ENCODE results near the gene SCARF1. TPM values are rescaled to one million over a fixed set of nuclear protein-coding genes. Genes with fewer than 3 reads are reported as not detected.
A peak's percentile ranks its signal among the peaks of the same experiment; 100 is the strongest.

The SCARF1 gene
- total RNA-seq, 1 donor from 2014 or later, result 0.97 TPM

DNA sequence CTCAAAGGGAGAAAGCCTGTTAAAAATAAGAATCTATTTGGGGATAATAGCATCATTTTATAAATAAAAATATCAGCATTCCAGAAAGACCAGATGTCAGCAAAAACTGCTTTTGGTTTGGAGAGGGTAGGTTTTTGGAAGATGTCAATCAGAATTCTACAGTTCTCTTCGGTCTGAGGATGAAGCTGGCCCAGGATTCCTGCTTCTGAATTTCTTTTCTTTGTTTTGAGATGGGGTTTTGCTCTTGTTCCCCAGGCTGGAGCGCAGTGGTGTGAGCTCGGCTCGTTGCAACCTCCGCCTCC is 52.0 kb downstream of the SCARF1 start:
- no peak for DNase-seq (ENCODE audit: extremely low spot score, unreplicated experiment)
- Mint-ChIP-seq H3K36me3 (no peaks in the 10 kb centered on the region), H3K27me3 (no peaks in the 10 kb centered on the region), H3K27ac (peak overlapping the region; percentile 43), H3K4me1 (ENCODE audit: unreplicated experiment) (no peaks in the 10 kb centered on the region), H3K4me3 (no peak overlapping the region), H3K9me3 (no peaks in the 10 kb centered on the region)
- TF ChIP-seq, protein P1, sequence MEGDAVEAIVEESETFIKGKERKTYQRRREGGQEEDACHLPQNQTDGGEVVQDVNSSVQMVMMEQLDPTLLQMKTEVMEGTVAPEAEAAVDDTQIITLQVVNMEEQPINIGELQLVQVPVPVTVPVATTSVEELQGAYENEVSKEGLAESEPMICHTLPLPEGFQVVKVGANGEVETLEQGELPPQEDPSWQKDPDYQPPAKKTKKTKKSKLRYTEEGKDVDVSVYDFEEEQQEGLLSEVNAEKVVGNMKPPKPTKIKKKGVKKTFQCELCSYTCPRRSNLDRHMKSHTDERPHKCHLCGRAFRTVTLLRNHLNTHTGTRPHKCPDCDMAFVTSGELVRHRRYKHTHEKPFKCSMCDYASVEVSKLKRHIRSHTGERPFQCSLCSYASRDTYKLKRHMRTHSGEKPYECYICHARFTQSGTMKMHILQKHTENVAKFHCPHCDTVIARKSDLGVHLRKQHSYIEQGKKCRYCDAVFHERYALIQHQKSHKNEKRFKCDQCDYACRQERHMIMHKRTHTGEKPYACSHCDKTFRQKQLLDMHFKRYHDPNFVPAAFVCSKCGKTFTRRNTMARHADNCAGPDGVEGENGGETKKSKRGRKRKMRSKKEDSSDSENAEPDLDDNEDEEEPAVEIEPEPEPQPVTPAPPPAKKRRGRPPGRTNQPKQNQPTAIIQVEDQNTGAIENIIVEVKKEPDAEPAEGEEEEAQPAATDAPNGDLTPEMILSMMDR (conservative IDR thresholded peaks at IDR 0.05), result no peak

DNA sequence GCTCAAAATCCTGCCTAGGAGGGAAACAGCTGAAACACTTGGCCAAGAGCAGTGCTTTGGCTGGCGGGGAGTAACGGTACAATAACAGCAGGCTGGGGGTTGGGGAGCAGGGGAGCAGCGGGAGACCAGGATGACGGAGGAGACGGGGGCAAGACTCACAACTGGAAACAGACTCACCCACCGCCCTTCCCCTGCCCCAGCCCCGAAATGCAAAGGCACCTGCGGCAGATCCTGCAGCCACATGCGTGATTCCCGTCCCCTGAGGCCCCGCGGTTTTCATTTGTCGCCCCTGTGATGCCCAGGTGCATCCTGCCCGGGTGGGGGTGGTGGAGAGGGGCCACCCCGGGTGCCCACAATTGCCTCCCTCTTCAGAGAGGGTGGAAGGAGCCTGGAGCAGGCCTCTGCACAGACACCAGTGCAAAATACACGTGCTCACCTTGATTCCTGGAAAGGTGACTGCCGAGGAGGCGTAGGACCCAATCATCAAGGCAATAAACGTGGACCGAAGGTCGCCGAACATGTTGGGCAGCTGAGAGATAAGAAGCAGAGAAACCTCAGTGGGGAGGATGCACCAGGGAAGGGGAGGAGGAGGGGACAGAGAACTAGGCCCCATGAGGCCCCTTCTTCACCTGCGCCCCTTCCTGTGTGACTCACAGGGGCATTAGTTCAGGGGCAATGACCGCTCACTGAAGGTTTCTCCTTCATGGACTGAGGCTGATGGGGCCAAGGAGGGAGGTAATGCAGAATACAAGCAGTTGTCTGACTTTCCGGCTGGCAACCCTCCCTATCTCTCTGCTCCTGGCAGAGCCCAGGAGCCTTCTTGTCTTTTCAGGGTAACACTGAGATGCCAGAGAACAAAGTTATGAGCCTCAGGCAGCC is 52.5 kb downstream of the SCARF1 start:
- Mint-ChIP-seq H3K4me3 (no peak overlapping the region), H3K27me3 (no peaks in the 10 kb centered on the region), H3K36me3 (no peaks in the 10 kb centered on the region), H3K27ac (peak overlapping the region; percentile 43), H3K9me3 (no peaks in the 10 kb centered on the region), H3K4me1 (ENCODE audit: unreplicated experiment) (no peaks in the 10 kb centered on the region)
- no peak for DNase-seq (ENCODE audit: extremely low spot score, unreplicated experiment)
- TF ChIP-seq, protein P1 (conservative IDR thresholded peaks at IDR 0.05), result no peak

DNA sequence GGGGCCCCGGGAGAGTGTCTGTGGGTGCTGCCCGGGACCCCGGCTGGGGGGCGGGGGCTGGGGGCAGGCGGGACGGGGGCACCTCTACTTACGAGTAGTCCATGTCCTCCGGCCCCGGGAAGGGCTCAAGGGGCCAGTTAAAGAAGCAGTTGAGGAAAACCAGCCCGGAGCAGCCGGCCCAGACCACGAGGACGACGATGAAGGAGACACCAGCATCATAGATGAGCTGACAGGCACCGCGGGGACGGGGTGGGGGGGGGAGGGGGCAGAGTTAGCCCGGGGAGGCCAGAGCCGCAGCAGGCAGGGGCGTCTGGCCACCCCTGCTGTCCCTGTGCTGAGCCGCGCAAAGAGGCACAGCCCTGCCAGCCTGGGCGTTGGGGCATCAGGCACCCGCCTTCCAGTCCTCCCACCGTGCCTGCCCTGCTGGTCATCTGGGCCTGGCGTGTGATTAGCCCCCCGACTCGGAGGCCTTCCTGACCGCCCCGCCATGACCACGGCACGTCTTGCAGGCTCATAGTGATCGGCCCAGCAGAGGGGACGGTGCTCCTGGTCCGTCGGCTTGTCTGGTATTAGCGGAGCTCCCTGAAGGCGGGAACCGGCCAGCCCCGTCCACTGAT is 54.0 kb downstream of the SCARF1 start:
- DNase-seq (ENCODE audit: extremely low spot score, unreplicated experiment), result no peak
- Mint-ChIP-seq H3K36me3 (no peaks in the 10 kb centered on the region), H3K27me3 (no peaks in the 10 kb centered on the region), H3K4me3 (no peak overlapping the region), H3K4me1 (ENCODE audit: unreplicated experiment) (no peaks in the 10 kb centered on the region), H3K9me3 (no peaks in the 10 kb centered on the region), H3K27ac (no peak overlapping the region)
- TF ChIP-seq, protein P1 (conservative IDR thresholded peaks at IDR 0.05), result no peak

DNA sequence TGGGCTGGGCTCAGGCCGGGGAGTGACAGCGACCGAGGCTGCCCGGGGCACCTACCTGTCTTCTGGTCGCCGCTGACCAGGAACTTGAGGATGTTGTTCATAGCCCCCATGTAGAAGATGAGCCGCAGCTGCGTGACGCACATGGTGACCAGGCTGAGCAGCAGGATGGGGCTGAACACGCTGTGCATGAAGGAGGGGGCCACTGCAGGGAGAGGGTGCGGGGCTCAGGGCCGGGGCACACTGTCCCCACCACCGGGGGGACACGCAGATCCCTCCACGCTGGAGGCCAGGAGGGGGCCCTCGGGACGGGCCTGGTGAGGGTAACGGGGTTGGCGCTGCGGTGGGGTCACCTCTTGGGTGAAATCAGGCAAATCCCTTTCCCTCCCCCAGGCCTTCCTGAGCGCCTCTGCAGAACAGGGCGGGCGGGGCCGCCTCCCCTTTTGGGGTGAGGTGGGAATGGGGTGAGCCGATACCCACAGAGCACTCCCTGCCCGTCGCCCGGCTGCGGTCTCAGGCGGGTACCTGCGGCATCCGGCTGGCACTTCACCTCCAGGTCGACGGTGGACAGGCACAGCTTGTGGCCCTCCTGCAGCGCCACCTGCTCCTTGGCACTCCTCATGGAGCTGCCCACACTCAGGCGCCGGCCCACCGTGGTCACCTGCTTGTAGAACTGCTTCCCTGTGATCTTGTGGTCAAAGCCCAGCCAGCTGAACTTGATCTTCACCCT is 54.6 kb downstream of the SCARF1 start:
- TF ChIP-seq, protein P1 (conservative IDR thresholded peaks at IDR 0.05), result no peak
- H3K27me3 Mint-ChIP-seq, result no peaks in the 10 kb centered on the region
- H3K36me3 Mint-ChIP-seq, result no peaks in the 10 kb centered on the region
- H3K27ac Mint-ChIP-seq, result no peak overlapping the region
- no peaks in the 10 kb centered on the region for H3K9me3 Mint-ChIP-seq
- no peak overlapping the region for H3K4me3 Mint-ChIP-seq
- DNase-seq (ENCODE audit: extremely low spot score, unreplicated experiment), result no peak
- H3K4me1 Mint-ChIP-seq (ENCODE audit: unreplicated experiment), result no peaks in the 10 kb centered on the region

DNA sequence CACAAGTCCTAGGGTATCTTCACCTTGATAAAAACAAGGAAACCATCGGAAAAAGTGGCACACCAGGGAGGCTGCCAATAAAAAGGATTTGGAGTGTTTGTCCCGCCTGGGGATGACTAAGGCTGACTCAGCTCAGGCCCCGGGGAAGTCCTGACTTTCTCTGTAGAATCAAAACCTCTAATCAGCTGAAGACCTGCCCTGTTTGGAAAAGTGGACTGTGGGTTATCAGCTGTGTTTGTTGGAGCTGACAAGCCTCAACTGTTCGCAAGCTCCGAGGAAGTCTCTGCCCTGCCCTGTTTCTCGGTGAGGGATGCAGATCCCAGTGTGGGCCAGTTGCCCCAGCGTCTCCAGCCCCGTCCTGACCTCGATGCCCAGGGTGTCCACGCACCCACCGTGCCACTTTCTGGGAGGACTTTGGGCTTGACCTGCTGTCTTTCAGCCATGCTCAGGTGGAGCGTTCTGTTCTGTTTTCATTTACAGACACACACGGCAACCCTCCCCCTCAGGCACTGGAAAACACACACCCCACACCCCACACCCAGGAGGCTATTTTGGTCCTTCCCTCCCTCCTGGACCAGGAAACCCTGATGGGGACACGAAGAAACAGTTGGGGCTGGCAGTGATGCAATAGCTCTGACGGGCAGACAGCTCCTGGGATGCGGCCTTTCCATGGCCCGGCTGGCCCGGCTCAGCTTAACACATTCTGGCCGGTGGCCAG is 55.3 kb downstream of the SCARF1 start:
- TF ChIP-seq, protein P1 (conservative IDR thresholded peaks at IDR 0.05), result no peak
- Mint-ChIP-seq H3K9me3 (no peaks in the 10 kb centered on the region), H3K4me3 (no peak overlapping the region), H3K36me3 (no peaks in the 10 kb centered on the region), H3K27ac (no peak overlapping the region), H3K4me1 (ENCODE audit: unreplicated experiment) (no peaks in the 10 kb centered on the region), H3K27me3 (no peaks in the 10 kb centered on the region)
- DNase-seq (ENCODE audit: extremely low spot score, unreplicated experiment), result no peak

Measured in type B pancreatic cell (in vitro differentiated cells).